Measurements from ENCODE around the gene RYR1. TPM values are rescaled to one million over a fixed set of nuclear protein-coding genes. Genes with fewer than 3 reads are reported as not detected.
"Not testable (repeated sequence)": the region's sequence is repeated elsewhere in the genome, so short reads cannot be mapped to it uniquely, and the experiment has no call there.

Gene RYR1
- total RNA-seq, 1 donor = not detected

DNA sequence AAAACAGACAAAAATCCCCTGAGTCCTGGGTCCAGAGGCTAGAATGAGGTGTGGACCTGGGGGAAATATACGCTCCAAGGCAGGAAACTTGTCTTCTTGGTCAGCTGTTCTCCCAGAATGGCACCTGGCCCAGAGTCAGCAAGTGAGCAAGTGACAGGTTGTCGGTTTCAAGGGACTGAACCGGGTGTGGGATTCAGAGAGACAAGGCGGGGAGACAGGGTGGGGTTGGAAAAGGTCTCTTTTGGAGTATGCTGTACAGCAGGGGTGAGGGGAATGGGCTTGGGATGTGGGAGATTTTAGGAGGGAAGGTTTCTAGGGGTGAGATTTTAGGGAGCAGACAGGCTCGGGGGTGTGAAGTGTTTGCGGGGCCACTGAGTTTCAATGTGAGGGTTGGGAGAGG, 83.3 kb downstream of the RYR1 start:
- DNase-seq (ENCODE audit: low read depth) = no peak
- TF ChIP-seq, protein P1, sequence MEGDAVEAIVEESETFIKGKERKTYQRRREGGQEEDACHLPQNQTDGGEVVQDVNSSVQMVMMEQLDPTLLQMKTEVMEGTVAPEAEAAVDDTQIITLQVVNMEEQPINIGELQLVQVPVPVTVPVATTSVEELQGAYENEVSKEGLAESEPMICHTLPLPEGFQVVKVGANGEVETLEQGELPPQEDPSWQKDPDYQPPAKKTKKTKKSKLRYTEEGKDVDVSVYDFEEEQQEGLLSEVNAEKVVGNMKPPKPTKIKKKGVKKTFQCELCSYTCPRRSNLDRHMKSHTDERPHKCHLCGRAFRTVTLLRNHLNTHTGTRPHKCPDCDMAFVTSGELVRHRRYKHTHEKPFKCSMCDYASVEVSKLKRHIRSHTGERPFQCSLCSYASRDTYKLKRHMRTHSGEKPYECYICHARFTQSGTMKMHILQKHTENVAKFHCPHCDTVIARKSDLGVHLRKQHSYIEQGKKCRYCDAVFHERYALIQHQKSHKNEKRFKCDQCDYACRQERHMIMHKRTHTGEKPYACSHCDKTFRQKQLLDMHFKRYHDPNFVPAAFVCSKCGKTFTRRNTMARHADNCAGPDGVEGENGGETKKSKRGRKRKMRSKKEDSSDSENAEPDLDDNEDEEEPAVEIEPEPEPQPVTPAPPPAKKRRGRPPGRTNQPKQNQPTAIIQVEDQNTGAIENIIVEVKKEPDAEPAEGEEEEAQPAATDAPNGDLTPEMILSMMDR (IDR thresholded peaks at IDR 0.05; ENCODE audit: insufficient read depth, low read length) = no peak

DNA sequence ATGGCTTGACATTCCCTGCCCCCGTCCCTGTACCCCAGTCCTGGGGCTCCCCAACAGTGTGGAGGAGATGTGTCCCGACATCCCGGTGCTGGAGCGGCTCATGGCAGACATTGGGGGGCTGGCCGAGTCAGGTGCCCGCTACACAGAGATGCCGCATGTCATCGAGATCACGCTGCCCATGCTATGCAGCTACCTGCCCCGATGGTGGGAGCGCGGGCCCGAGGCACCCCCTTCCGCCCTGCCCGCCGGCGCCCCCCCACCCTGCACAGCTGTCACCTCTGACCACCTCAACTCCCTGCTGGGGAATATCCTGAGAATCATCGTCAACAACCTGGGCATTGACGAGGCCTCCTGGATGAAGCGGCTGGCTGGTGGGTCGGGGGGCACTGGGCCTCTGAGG, 83.8 kb downstream of the RYR1 start:
- TF ChIP-seq, protein P1 (IDR thresholded peaks at IDR 0.05; ENCODE audit: insufficient read depth, low read length) = no peak
- no peak overlapping the region for H3K4me3 ChIP-seq (ENCODE audit: low read depth, low read length)
- no peak for DNase-seq (ENCODE audit: low read depth)

More for the DNA sequence above, 83.3 kb downstream of the RYR1 start:
- no peak overlapping the region for H3K4me3 ChIP-seq (ENCODE audit: low read depth, low read length)

DNA sequence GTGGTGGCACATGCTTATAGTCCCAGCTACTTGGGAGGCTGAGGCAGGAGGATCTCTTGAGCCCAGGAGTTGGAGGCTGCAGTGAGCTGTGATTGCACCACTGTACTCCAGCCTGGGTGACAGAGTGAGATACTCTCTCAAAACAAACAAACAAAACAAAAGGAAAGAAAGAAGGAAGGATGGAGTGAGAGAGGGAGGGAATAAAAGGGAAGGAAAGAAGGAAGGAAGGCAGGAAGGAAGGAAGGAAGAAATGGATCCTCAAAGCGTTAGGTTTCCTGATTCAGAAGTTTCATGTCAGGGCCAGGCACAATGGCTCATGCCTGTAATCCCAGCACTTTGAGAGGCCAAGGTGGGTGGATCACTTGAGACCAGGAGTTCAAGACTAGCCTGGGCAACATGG, 84.5 kb downstream of the RYR1 start:
- not testable (repeated sequence) for H3K4me3 ChIP-seq (ENCODE audit: low read depth, low read length); DNase-seq (ENCODE audit: low read depth)

DNA sequence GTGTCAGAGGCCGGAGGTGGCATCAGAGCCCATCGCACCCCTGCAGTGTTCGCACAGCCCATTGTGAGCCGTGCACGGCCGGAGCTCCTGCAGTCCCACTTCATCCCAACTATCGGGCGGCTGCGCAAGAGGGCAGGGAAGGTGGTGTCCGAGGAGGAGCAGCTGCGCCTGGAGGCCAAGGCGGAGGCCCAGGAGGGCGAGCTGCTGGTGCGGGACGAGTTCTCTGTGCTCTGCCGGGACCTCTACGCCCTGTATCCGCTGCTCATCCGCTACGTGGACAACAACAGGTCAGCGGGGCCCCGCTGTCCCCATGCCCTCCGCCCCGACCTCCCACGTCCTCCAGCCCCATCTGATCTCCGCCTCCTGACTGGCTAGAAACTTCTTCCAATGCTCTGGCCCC, 85.7 kb downstream of the RYR1 start:
- no peak for DNase-seq (ENCODE audit: low read depth)
- TF ChIP-seq, protein P1 (IDR thresholded peaks at IDR 0.05; ENCODE audit: insufficient read depth, low read length) = no peak
- no peak overlapping the region for H3K4me3 ChIP-seq (ENCODE audit: low read depth, low read length)

DNA sequence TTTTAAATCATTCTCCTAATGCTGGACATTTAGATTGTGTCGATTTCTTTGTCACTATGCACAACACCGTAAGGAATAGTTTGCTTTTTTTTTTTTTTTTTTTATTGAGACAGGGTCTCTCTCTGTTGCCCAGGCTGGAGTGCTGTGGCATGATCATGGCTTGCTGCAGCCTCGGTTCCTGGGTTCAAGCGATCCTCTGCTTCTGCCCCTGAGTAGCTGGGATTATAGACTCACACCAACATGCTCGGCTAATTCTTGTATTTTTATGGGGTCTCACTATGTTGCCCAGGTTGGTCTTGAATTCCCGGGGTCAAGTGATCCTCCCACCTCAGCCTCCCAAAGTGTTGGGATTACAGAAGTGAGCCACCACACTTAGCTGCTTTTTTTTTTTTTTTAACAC, 86.5 kb downstream of the RYR1 start:
- no peak for DNase-seq (ENCODE audit: low read depth)
- no peak overlapping the region for H3K4me3 ChIP-seq (ENCODE audit: low read depth, low read length)
- TF ChIP-seq, protein P1 (IDR thresholded peaks at IDR 0.05; ENCODE audit: insufficient read depth, low read length) = no peak

DNA sequence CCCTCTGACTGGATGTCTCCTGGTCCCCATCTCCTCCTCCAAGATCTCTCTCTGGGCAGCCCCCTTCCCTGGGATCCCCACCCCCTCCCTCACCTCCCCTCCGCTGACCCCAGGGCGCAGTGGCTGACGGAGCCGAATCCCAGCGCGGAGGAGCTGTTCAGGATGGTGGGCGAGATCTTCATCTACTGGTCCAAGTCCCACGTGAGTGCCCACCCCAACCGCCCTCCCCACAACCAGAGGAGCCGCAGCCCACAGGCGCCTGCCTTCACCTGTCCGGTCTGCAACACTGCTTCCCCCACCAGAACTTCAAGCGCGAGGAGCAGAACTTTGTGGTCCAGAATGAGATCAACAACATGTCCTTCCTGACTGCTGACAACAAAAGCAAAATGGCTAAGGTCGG, 89.4 kb downstream of the RYR1 start:
- H3K4me3 ChIP-seq (ENCODE audit: low read depth, low read length) = no peak overlapping the region
- no peak for DNase-seq (ENCODE audit: low read depth)
- TF ChIP-seq, protein P1 (IDR thresholded peaks at IDR 0.05; ENCODE audit: insufficient read depth, low read length) = no peak

DNA sequence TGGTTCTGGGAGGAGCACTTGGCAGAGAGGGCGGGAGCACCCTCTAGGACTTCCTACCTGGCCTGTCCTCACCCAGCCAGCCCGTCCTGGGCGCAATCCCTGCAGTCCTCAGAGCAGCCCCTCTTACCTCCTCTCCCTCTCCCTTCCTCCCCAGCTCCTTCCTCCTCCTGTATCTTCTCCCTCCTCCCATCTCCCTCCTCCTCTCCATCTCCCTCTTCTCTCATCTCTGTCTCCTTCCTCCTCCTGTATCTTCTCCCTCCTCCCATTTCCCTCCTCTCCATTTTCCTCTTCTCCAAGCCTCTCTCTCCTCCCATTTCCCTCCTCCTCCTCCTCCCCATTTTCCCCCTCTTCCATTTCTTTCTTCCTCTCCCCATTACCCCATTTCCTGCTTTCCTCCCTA, 89.8 kb downstream of the RYR1 start:
- H3K4me3 ChIP-seq (ENCODE audit: low read depth, low read length) = no peak overlapping the region
- DNase-seq (ENCODE audit: low read depth) = no peak
- TF ChIP-seq, protein P1 (IDR thresholded peaks at IDR 0.05; ENCODE audit: insufficient read depth, low read length) = no peak

Measured in fibroblast of the aortic adventitia (primary cell).